Keratinocyte (primary cell): Measurements from ENCODE around the gene S100PBP.
"Not testable (repeated sequence)": the region's sequence is repeated elsewhere in the genome, so short reads cannot be mapped to it uniquely, and the experiment has no call there.

Experiments
- EZH2 ChIP-seq: IDR thresholded peaks from one replicate; pipeline ENCODE4 v1.6.1; 2012; ENCODE audit warnings: inconsistent platforms, mild to moderate bottlenecking, low read length, moderate library complexity
- TF ChIP-seq, protein P1 (sequence below), 3 experiments: IDR thresholded peaks in 1 of 3; conservative IDR thresholded peaks in 1 of 3; optimal IDR thresholded peaks in 1 of 3; 2 replicates in 2 of 3; 3 replicates in 1 of 3; pipeline versions ENCODE3 to v1.5.1; 2011; ENCODE audit warnings: low read length in 3 of 3, mild to moderate bottlenecking in 3 of 3, moderate library complexity in 2 of 3, control low read depth in 1 of 3, inconsistent platforms in 1 of 3; ENCODE audit not compliant: insufficient read depth in 2 of 3; ENCODE audit errors: extremely low read depth in 1 of 3

DNA sequence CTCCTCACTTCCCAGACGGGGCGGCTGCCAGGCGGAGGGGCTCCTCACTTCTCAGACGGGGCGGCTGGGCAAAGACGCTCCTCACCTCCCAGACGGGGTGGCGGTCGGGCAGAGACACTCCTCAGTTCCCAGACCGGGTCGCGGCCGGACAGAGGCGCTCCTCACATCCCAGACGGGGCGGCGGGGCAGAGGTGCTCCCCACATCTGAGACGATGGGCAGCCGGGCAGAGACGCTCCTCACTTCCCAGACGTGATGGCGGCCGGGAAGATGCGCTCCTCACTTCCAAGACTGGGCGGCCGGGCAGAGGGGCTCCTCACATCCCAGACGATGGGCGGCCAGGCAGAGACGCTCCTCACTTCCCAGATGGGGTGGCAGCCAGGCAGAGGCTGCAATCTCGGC is 13.0 kb upstream of the S100PBP start:
- TF ChIP-seq EZH2: not testable (repeated sequence)
- TF ChIP-seq, protein P1, sequence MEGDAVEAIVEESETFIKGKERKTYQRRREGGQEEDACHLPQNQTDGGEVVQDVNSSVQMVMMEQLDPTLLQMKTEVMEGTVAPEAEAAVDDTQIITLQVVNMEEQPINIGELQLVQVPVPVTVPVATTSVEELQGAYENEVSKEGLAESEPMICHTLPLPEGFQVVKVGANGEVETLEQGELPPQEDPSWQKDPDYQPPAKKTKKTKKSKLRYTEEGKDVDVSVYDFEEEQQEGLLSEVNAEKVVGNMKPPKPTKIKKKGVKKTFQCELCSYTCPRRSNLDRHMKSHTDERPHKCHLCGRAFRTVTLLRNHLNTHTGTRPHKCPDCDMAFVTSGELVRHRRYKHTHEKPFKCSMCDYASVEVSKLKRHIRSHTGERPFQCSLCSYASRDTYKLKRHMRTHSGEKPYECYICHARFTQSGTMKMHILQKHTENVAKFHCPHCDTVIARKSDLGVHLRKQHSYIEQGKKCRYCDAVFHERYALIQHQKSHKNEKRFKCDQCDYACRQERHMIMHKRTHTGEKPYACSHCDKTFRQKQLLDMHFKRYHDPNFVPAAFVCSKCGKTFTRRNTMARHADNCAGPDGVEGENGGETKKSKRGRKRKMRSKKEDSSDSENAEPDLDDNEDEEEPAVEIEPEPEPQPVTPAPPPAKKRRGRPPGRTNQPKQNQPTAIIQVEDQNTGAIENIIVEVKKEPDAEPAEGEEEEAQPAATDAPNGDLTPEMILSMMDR (optimal IDR thresholded peaks at IDR 0.05 in 1 of 3, IDR thresholded peaks at IDR 0.05 in 1 of 3, conservative IDR thresholded peaks at IDR 0.05 in 1 of 3; ENCODE audit: extremely low read depth in 1 of 3, insufficient read depth in 2 of 3, low read length in 3 of 3): not testable (repeated sequence)
